Astrocyte (in vitro differentiated cells and primary cell): ENCODE measurements around the gene CASP14.
"Not testable (repeated sequence)": the region's sequence is repeated elsewhere in the genome, so short reads cannot be mapped to it uniquely, and the experiment has no call there.

ENCODE experiments used
- EZH2 ChIP-seq: IDR thresholded peaks from 2 replicates; pipeline ENCODE4 v1.6.1; 2012; ENCODE audit warnings: mild to moderate bottlenecking, low read length, inconsistent platforms; ENCODE audit not compliant: insufficient read depth
- TF ChIP-seq, protein P1 (sequence below): IDR thresholded peaks from 2 replicates; pipeline ENCODE4 v1.5.1; 2011; ENCODE audit warnings: low read depth, mild to moderate bottlenecking, inconsistent platforms, low read length, moderate library complexity; ENCODE audit not compliant: insufficient read depth

DNA sequence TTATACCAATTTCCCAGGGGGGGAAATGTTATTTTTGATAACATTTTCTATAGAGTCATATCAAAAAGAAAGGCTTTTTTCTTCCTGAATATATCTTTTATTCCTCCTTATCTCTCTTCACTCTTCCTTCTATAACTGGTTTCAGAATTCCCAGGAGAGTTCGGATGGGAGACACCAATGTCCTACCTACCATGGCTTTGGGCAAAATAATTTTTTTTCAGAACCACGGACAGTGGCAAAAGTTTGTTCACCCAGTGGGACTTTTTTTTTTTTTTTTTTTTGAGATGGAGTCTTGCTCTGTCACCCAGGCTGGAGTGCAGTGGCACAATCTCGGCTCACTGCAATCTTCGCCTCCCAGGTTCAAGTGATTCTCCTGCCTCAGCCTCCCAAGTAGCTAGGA is 30.7 kb downstream of the CASP14 start:
- TF ChIP-seq, protein P1, sequence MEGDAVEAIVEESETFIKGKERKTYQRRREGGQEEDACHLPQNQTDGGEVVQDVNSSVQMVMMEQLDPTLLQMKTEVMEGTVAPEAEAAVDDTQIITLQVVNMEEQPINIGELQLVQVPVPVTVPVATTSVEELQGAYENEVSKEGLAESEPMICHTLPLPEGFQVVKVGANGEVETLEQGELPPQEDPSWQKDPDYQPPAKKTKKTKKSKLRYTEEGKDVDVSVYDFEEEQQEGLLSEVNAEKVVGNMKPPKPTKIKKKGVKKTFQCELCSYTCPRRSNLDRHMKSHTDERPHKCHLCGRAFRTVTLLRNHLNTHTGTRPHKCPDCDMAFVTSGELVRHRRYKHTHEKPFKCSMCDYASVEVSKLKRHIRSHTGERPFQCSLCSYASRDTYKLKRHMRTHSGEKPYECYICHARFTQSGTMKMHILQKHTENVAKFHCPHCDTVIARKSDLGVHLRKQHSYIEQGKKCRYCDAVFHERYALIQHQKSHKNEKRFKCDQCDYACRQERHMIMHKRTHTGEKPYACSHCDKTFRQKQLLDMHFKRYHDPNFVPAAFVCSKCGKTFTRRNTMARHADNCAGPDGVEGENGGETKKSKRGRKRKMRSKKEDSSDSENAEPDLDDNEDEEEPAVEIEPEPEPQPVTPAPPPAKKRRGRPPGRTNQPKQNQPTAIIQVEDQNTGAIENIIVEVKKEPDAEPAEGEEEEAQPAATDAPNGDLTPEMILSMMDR, result not testable (repeated sequence)
- TF ChIP-seq EZH2, result not testable (repeated sequence)
